Erythroblast (primary cell): ENCODE data around the gene MEIKIN.

Source experiments
- GATA1 ChIP-seq: IDR thresholded peaks from 2 replicates; pipeline ENCODE4 v1.6.1; 2011; ENCODE audit warnings: low read depth, mild to moderate bottlenecking, control low read depth, low read length, moderate library complexity
- POLR2A ChIP-seq: IDR thresholded peaks from 2 replicates; pipeline ENCODE4 v1.6.1; 2011; ENCODE audit warnings: mild to moderate bottlenecking, low read length

- TF ChIP-seq POLR2A = no peak
- no peak for TF ChIP-seq GATA1
Measured at GRCh38 chr5:131944702-131945550, 537 bp downstream of the MEIKIN start.
